GM19372 (cell line): ENCODE data around the gene PDZD2.

Experiments
- ATAC-seq: cut with Tn5 transposase; IDR thresholded peaks from one replicate; pipeline ENCODE4 v1.9.1; 2021; ENCODE audit warnings: mild to moderate bottlenecking, low read depth, moderate library complexity; ENCODE audit not compliant: unreplicated experiment

PDZD2 gene

GRCh38 chr5:31908396-31908795, 269.5 kb downstream of the PDZD2 start:
- no peak for ATAC-seq

DNA sequence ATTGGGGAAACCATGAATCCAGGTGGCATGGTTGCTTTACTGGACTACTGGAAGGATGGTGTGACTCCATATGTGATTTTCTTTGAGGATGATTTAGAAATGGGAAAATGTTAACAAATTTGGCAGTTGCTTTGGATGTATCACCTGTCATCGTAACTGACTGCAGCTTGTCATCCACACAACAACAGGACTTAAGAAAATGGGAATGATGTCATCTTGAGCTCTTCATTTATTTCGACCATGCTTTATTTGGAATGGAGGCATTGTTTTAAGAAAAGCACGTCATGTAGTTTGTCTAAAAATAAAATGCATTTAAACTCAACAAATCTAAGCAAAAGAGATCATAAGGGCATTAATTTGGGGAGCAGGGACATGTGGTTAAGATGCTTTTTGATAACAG, 270.1 kb downstream of the PDZD2 start:
- no peak for ATAC-seq

GRCh38 chr5:31911291-31912265, 272.6 kb downstream of the PDZD2 start:
- ATAC-seq: no peak

GRCh38 chr5:31913808-31914207, 274.9 kb downstream of the PDZD2 start:
- ATAC-seq: no peak

GRCh38 chr5:31916327-31916726, 277.4 kb downstream of the PDZD2 start:
- no peak for ATAC-seq

- ATAC-seq: no peak
These were observed 279.8 kb downstream of the PDZD2 start for GRCh38 chr5:31918739-31919138.

GRCh38 chr5:31921852-31922305, 282.9 kb downstream of the PDZD2 start:
- ATAC-seq: no peak

GRCh38 chr5:31924005-31924404, 285.1 kb downstream of the PDZD2 start:
- no peak for ATAC-seq

- ATAC-seq: no peak
These were observed 292.9 kb downstream of the PDZD2 start for GRCh38 chr5:31931874-31932273.

DNA sequence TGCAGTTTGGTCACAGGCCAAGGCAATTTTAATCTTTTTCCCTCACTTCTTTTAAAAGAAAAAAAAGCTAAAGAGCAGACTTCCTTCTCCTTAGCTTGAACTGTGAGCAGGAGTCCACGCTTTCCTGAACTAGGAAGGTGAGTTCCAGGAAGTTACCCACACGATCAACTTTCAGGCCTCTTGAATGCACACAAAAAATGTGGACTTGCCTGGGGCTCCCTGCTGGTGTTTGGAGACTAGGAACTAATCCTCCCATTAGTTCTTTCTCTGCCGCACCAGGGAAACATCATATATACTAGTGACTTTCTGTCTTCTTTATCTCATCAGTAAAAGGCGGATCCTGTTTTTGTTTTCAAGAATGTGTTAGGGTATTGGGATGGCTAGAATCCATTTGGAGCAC, 295.2 kb downstream of the PDZD2 start:
- ATAC-seq: no peak

GRCh38 chr5:31935496-31936369, 296.8 kb downstream of the PDZD2 start:
- no peak for ATAC-seq

DNA sequence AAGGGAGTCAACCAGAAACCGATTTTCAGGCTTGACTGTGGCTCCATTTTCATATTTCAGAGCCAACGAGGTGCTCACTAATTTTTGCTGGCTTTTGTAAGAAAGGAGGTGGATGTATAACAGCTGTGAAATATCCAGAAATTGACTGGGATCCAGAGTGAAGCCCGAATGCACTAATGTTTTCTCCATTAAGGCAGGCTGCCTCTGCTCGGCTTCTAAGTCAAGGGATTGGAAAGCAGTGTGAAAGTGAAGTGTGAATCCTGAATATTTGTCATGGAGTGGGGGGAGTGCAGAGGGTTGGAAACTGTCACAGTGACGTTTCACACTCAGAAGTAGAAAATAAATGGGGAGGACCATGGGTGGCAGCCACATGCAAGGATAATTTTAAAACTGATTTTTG, 297.8 kb downstream of the PDZD2 start:
- no peak for ATAC-seq

DNA sequence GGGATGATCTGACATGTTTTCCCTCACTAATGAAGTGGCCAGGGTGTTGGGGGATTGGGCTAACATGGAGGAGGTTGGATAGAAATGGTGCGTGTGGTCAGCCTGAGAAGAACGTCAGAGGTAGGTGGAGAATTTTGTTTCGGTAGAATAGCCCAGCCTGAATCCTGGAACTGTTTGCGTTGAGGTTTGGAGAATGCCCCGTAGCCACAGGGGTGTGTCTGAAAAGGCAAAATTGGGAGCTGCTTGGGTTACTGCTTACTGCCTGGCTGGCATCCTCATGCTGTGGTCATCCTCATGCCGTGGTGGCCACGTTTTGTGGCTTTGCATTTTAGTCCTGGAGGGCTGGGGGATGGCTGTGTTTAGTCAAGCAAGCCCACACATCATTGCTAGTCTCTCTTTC, 298.3 kb downstream of the PDZD2 start:
- ATAC-seq: no peak

GRCh38 chr5:31937703-31938102, 298.8 kb downstream of the PDZD2 start:
- no peak for ATAC-seq

- no peak for ATAC-seq
These were observed 300.2 kb downstream of the PDZD2 start for GRCh38 chr5:31939151-31939550.

GRCh38 chr5:31941151-31941755, 302.3 kb downstream of the PDZD2 start:
- no peak for ATAC-seq

DNA sequence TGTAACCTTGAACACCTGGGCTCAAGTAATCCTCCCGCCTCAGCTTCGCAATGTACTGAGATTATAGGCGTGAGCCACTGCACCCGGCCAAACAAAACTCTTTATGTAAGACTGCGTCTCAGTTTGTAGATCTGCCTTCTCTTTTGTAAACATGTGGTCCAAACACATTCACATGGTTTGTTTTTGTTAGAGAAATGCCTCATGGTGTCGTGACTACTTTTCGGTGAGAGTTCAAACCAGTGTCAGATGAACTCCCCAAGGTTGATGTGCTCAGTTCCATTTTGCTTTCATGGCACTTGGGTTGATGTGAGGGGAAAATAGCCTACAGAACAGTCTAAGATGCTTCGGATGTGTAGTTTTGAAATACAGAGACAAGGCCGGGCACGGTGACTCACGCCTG, 303.6 kb downstream of the PDZD2 start:
- ATAC-seq: no peak

- no peak for ATAC-seq
These were observed 305.9 kb downstream of the PDZD2 start for GRCh38 chr5:31944684-31945445.

- ATAC-seq: no peak
These were observed 309.1 kb downstream of the PDZD2 start for GRCh38 chr5:31948006-31948405.

GRCh38 chr5:31952067-31952466, 313.1 kb downstream of the PDZD2 start:
- ATAC-seq: no peak
